ENCODE data around the gene GRM3.

GRM3 gene

DNA sequence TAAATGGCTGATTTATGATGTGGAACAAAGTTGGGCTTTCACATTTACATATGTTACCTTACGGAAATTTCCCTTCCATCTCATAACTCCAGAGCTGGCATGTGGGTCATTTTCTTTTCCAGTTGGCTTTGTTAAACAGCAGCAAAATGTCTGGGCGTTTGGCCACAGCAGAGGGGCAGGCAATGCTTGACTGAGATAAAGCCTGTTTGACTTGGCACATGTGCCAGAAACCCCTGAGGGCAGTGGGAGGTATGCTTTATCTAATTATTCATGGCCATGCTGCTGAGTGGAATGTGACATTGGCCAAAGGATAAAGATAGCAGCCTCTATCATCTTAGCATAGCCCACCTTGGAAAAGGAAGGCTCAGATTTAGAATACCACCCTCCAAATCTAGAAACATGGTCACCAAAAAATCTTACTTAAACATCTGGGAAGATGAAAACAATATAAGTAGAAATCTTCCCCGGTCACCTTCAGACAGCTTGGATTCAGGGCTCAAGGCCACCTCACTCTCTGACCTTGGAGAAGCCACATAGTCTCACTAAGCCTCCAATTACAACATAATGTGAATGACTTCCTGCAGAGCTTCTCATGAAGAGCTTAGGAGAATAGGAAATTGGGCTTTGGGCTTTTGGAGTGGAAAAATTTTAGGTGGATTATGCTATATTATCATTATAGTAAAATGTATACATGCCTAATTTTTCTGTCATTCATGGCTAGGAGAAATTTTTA, 101.5 kb downstream of the GRM3 start:
- no peaks in the 10 kb centered on the region for H3K9me3 ChIP-seq (ENCODE audit: low read depth, low read length)
- no peak for DNase-seq (ENCODE audit: low read depth, low spot score)
- H3K27ac ChIP-seq: no peak overlapping the region
- H3K4me3 ChIP-seq: no peak overlapping the region
- no peaks in the 10 kb centered on the region for H3K36me3 ChIP-seq (ENCODE audit: insufficient read depth, low read length)
- H3K9ac ChIP-seq (ENCODE audit: insufficient read length): no peak overlapping the region
- TF ChIP-seq EZH2 (IDR thresholded peaks at IDR 0.05) (no peak), FOXP2 (optimal IDR thresholded peaks at IDR 0.05; ENCODE audit: control extremely low read depth, extremely low read length, insufficient read depth) (no peak), POLR2AphosphoS5 (IDR thresholded peaks at IDR 0.05; ENCODE audit: borderline replicate concordance, low read depth, low read length) (no peak)

GRCh38 chr7:86747698-86748097, 104.0 kb downstream of the GRM3 start:
- Histone ChIP-seq H3K9me3 (ENCODE audit: low read depth, low read length) (no peaks in the 10 kb centered on the region), H3K36me3 (ENCODE audit: insufficient read depth, low read length) (no peaks in the 10 kb centered on the region), H3K27ac (no peak overlapping the region), H3K4me3 (no peak overlapping the region), H3K9ac (ENCODE audit: insufficient read length) (no peak overlapping the region)
- TF ChIP-seq FOXP2 (optimal IDR thresholded peaks at IDR 0.05; ENCODE audit: control extremely low read depth, extremely low read length, insufficient read depth) (no peak), POLR2AphosphoS5 (IDR thresholded peaks at IDR 0.05; ENCODE audit: borderline replicate concordance, low read depth, low read length) (no peak), EZH2 (IDR thresholded peaks at IDR 0.05) (no peak)
- DNase-seq (ENCODE audit: low read depth, low spot score): no peak

GRCh38 chr7:86748201-86748600, 104.5 kb downstream of the GRM3 start:
- H3K27ac ChIP-seq: no peak overlapping the region
- no peak for DNase-seq (ENCODE audit: low read depth, low spot score)
- no peak overlapping the region for H3K9ac ChIP-seq (ENCODE audit: insufficient read length)
- H3K9me3 ChIP-seq (ENCODE audit: low read depth, low read length): no peaks in the 10 kb centered on the region
- no peaks in the 10 kb centered on the region for H3K36me3 ChIP-seq (ENCODE audit: insufficient read depth, low read length)
- TF ChIP-seq POLR2AphosphoS5 (IDR thresholded peaks at IDR 0.05; ENCODE audit: borderline replicate concordance, low read depth, low read length) (no peak), FOXP2 (optimal IDR thresholded peaks at IDR 0.05; ENCODE audit: control extremely low read depth, extremely low read length, insufficient read depth) (no peak), EZH2 (IDR thresholded peaks at IDR 0.05) (no peak)
- no peak overlapping the region for H3K4me3 ChIP-seq

GRCh38 chr7:86748843-86749719, 105.4 kb downstream of the GRM3 start:
- no peaks in the 10 kb centered on the region for H3K9me3 ChIP-seq (ENCODE audit: low read depth, low read length)
- no peak overlapping the region for H3K27ac ChIP-seq
- no peak overlapping the region for H3K4me3 ChIP-seq
- TF ChIP-seq POLR2AphosphoS5 (IDR thresholded peaks at IDR 0.05; ENCODE audit: borderline replicate concordance, low read depth, low read length) (no peak), EZH2 (IDR thresholded peaks at IDR 0.05) (no peak), FOXP2 (optimal IDR thresholded peaks at IDR 0.05; ENCODE audit: control extremely low read depth, extremely low read length, insufficient read depth) (no peak)
- no peak for DNase-seq (ENCODE audit: low read depth, low spot score)
- H3K9ac ChIP-seq (ENCODE audit: insufficient read length): no peak overlapping the region
- H3K36me3 ChIP-seq (ENCODE audit: insufficient read depth, low read length): no peaks in the 10 kb centered on the region

DNA sequence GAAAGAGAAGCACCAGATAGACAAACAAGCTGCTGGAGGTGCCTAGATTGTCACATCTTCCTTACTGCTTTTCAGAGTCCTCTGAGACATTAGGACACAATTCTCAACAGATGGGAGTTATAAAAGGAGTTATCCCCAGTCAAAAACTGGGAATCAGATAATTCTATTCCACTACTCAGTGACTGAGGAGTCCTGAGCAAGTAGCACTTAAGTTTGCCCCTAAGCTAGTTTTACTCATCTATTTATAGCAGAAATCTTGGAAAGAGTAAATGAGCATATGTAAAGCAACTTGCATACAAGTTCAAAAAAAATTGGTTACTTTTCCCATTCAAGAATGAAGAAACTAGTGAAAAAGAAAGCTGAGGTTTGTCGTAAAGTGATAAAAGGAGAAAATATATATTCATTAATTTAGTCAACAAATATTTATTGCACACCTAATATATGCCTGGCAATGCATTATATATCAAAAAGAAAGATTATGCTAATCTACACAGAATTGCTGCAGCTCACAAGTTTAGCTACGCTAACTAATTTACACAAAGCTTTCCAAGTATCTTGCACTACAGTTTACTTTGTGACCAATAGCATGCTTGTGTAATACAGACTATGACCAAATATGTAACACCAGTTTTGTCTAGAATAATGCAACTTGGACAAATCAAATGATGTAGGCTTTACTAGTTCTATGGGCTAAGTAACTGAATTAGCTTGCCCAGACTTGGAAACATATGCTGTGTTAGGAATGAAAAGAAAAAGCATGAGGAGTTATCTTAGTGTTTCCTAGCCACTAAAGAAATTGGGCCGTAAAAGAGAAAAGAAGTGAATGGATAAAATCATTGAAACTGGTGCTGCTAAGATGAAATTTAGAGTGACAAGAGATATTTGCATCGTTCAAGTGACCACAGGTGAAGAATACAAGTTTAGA, 106.3 kb downstream of the GRM3 start:
- Histone ChIP-seq H3K4me3 (no peak overlapping the region), H3K9me3 (ENCODE audit: low read depth, low read length) (no peaks in the 10 kb centered on the region), H3K36me3 (ENCODE audit: insufficient read depth, low read length) (no peaks in the 10 kb centered on the region), H3K9ac (ENCODE audit: insufficient read length) (no peak overlapping the region), H3K27ac (no peak overlapping the region)
- TF ChIP-seq EZH2 (IDR thresholded peaks at IDR 0.05) (no peak), POLR2AphosphoS5 (IDR thresholded peaks at IDR 0.05; ENCODE audit: borderline replicate concordance, low read depth, low read length) (no peak), FOXP2 (optimal IDR thresholded peaks at IDR 0.05; ENCODE audit: control extremely low read depth, extremely low read length, insufficient read depth) (no peak)
- DNase-seq (ENCODE audit: low read depth, low spot score): no peak

- Histone ChIP-seq H3K9ac (ENCODE audit: insufficient read length) (no peak overlapping the region), H3K27ac (no peak overlapping the region), H3K9me3 (ENCODE audit: low read depth, low read length) (no peaks in the 10 kb centered on the region), H3K4me3 (no peak overlapping the region), H3K36me3 (ENCODE audit: insufficient read depth, low read length) (no peaks in the 10 kb centered on the region)
- TF ChIP-seq FOXP2 (optimal IDR thresholded peaks at IDR 0.05; ENCODE audit: control extremely low read depth, extremely low read length, insufficient read depth) (no peak), EZH2 (IDR thresholded peaks at IDR 0.05) (no peak), POLR2AphosphoS5 (IDR thresholded peaks at IDR 0.05; ENCODE audit: borderline replicate concordance, low read depth, low read length) (no peak)
- DNase-seq (ENCODE audit: low read depth, low spot score): no peak
Observed at GRCh38 chr7:86760236-86760635, 116.5 kb downstream of the GRM3 start.

DNA sequence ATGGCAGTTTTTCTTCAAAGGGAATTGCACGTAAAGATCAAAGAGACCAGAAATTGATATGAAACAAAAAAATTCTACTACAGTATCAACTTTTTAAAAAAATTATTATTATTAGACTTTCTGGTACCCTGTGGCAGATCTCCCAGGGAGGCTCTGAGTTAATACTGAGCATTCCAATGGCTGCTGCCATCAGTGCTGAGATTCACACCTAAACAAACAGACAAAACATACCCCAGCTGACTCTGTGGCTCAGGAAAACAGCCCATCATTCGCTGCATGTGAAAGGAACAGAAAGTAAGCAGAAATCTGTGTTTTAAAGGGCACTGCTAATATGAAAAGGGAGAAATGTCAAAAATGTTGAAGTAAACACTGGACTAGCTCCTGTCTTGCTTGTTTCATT, 118.4 kb downstream of the GRM3 start:
- H3K27ac ChIP-seq: no peak overlapping the region
- H3K36me3 ChIP-seq (ENCODE audit: insufficient read depth, low read length): no peaks in the 10 kb centered on the region
- TF ChIP-seq FOXP2 (optimal IDR thresholded peaks at IDR 0.05; ENCODE audit: control extremely low read depth, extremely low read length, insufficient read depth) (no peak), EZH2 (IDR thresholded peaks at IDR 0.05) (no peak), POLR2AphosphoS5 (IDR thresholded peaks at IDR 0.05; ENCODE audit: borderline replicate concordance, low read depth, low read length) (no peak)
- H3K9me3 ChIP-seq (ENCODE audit: low read depth, low read length): no peaks in the 10 kb centered on the region
- DNase-seq (ENCODE audit: low read depth, low spot score): no peak
- H3K9ac ChIP-seq (ENCODE audit: insufficient read length): no peak overlapping the region
- no peak overlapping the region for H3K4me3 ChIP-seq

Data from SK-N-MC (cell line).